ENCODE results near the gene IER2. TPM values are rescaled to one million over a fixed set of nuclear protein-coding genes. Genes with fewer than 3 reads are reported as not detected.
"Not testable (repeated sequence)": the region's sequence is repeated elsewhere in the genome, so short reads cannot be mapped to it uniquely, and the experiment has no call there.

IER2 gene
- polyA plus RNA-seq, 4 donors, result 50.6 to 480 (median 68.7) TPM

DNA sequence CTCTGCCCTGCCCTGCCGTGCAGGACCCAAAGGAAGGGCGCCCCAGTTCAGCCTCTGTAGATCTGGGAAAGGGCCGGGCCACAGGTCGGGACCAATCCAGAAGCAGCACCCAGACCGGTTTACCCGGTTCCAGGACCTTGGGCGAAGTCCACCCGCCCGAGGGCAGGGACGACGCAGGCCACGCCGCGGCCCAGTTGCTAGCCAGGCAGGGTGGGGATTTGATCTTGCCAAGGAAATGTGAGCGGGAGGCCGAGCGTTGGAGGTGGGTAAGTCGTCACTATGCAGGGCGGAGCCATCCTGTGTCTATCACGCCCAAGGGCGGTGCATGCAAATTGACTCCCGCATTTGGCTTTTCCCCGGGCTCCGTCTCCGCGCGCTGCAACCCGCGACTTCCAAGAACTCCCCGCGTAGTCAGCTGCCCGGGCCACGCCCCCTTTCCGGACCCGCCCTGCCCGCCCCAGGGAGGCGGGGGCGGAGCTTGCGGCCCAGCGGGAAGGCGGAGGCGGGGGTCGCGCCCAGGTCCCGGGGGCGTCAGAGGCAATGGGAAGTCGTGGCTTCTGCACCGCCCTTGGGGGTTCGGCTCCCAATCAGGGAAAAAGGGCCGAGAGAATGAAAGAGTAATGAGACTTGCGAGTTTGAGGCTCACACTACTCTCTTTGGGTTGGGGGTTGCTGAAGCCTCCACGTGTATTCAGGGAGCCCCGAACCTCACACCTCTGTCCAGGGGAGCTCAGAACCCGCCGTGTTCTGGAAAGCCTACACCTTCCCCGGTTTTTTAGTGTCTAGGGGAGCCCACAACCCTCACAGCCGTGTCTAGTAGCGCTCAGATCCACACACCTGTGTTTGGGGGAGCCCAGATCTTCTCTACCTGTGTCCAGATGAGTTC lies 12.8 kb downstream of the IER2 start:
- peak in 3 of 4 donors; percentile 92 to 94 (median 93) for DNase-seq (ENCODE audit: low read depth in 4 of 4, low spot score in 3 of 4)

- DNase-seq (ENCODE audit: low read depth in 4 of 4, low spot score in 3 of 4), result peak in 1 of 4 donors; percentile 76
Measured at GRCh38 chr19:13163609-13164342, 13.6 kb downstream of the IER2 start.

GRCh38 chr19:13164343-13165161 lies 14.3 kb downstream of the IER2 start:
- peak in 1 of 4 donors; percentile 81 for DNase-seq (ENCODE audit: low read depth in 4 of 4, low spot score in 3 of 4)

GRCh38 chr19:13165162-13165997 lies 15.2 kb downstream of the IER2 start:
- no peak for DNase-seq (ENCODE audit: low read depth in 4 of 4, low spot score in 3 of 4)

- DNase-seq (ENCODE audit: low read depth in 4 of 4, low spot score in 3 of 4), result not testable (repeated sequence)
Measured at GRCh38 chr19:13166151-13166550, 15.9 kb downstream of the IER2 start.

DNA sequence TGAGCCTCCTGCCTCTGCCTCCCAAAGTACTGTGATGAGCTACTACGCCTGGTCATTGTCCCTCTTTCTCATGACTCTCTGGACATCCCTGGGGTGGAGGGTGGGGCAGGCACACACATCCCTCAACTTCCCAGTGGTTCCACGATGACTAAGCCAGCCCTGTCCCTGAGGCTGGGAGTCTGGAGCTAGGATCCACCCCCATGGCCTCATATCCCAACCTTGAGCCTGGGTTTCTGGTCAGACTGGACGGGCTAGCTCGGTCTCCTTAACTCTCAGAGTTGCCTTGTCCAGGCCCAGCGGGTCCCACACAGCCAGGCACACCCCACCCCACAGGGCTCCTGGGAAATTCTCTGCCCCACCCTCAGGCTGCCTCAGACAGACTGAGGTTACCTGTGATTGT lies 19.6 kb downstream of the IER2 start:
- DNase-seq (ENCODE audit: low read depth in 4 of 4, low spot score in 3 of 4), result no peak

- no peak for DNase-seq (ENCODE audit: low read depth in 4 of 4, low spot score in 3 of 4)
Measured at GRCh38 chr19:13171146-13171545, 20.9 kb downstream of the IER2 start.

DNA sequence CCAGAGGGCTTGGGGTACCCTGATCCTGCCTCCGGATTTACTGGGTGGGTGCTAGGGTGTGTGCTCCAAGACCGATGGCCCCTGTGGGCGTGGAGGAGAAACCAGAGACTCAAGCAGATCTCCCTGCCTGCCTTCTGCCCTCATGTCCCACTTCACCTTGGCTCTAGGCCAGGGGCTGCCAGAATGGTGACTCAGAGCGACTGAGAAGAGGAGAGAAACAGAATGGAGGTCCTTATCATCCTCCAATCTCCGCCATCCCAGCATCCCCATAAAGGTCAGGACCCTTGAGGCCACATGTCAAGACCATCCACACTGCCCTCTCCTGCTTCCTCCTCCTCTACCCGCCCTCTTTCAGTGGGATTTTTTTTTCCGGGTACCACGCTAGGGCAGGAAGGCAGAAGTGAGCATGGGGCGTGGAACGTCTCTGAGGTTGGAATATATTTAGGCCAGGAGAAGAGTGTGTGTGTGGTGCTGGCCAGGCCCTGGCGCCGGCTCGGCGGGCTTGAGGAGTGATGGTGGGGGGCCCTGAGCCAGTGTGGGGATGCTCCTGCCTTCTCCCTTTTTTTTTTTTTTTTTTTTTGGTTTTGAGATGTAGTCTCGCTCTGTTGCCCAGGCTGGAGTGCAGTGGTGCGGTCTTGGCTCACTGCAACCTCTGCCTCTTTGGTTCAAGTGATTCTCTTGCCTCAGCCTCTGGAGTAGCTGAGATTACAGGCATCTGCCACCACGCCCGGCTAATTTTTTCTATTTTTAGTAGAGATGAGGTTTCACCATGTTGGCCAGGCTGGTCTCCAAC lies 22.3 kb downstream of the IER2 start:
- no peak for DNase-seq (ENCODE audit: low read depth in 4 of 4, low spot score in 3 of 4)

DNA sequence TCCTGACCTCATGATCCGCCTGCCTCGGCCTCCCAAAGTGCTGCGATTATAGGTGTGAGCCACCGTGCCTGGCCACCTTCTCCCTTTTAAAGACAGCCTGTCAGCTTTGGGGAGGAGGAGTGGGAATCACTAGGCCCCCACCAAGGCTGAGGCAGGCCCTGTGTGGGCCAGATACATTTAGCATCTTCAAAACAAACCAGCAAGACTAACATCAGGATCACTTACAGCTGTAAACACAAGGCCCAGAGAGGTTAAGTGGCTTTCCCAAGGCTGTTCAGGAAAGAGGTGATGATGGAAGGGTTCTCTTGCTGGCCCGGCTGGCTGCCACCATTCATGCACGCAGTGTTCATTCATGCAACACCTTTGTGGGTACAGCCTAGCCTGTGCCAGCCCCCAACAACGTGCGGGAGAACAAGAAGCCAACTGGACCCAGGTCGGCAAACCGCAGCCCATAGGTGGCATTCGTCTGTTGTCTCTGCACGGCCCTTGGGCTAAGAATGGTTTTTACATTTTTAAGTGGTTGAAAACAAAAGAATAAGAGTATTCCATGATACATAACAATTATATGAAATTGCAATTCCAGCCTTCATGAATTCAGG lies 23.0 kb downstream of the IER2 start:
- DNase-seq (ENCODE audit: low read depth in 4 of 4, low spot score in 3 of 4), result no peak

DNA sequence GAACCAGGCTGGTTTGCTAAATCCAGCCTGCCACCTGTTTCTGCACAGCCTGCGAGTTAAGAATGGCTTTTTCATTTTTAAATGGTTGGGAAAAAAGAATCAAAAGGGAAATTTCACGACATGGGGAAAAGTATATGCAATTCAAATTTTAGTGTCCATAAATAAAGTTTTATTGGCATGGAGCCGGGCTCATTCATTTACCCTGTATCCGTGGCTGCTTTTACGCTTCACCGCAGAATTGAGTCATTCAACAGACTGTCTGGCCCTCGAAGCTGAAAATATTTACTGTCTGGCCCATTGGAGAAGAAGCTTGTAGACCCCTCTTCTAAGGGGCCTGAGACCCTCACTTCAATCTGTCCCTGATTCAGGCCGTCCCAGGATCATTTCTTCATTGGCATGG lies 26.1 kb downstream of the IER2 start:
- no peak for DNase-seq (ENCODE audit: low read depth in 4 of 4, low spot score in 3 of 4)

- DNase-seq (ENCODE audit: low read depth in 4 of 4, low spot score in 3 of 4), result not testable (repeated sequence)
Measured at GRCh38 chr19:13177584-13177983, 27.4 kb downstream of the IER2 start.

- DNase-seq (ENCODE audit: low read depth in 4 of 4, low spot score in 3 of 4), result not testable (repeated sequence)
Measured at GRCh38 chr19:13178291-13178690, 28.1 kb downstream of the IER2 start.

GRCh38 chr19:13181747-13182388 lies 31.7 kb downstream of the IER2 start:
- no peak for DNase-seq (ENCODE audit: low read depth in 4 of 4, low spot score in 3 of 4)

DNA sequence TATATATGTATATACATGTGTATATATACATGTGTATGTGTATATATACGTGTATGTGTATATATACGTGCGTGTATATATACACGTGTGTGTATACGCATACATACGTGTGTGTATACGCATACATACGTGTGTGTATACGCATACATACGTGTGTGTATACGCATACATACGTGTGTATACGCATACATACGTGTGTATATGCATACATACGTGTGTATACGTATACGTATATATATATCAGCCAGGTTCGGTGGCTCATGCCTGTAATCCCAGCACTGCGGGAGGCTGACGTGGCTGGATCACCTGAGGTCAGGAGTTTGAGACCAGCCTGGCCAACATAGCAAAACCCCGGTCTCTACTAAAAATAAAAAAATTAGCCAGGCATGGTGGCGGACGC lies 34.7 kb downstream of the IER2 start:
- DNase-seq (ENCODE audit: low read depth in 4 of 4, low spot score in 3 of 4), result not testable (repeated sequence)

GRCh38 chr19:13185763-13186657 lies 35.8 kb downstream of the IER2 start:
- not testable (repeated sequence) for DNase-seq (ENCODE audit: low read depth in 4 of 4, low spot score in 3 of 4)

DNA sequence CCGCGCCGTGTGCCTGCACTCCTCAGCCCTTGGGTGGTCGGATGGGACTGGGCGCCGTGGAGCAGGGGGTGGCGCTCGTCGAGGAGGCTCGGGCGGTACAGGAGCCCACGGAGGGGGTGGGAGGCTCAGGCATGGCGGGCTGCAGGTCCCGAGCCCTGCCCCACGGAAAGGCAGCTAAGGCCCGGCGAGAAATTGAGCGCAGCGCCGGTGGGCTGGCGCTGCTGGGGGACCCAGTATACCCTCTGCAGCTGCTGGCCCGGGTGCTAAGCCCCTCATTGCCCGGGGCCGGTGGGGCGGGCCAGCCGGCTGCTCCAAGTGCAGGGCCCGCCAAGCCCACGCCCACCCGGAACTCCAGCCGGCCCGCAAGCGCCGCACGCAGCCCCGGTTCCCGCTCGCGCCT lies 36.5 kb downstream of the IER2 start:
- not testable (repeated sequence) for DNase-seq (ENCODE audit: low read depth in 4 of 4, low spot score in 3 of 4)

- no peak for DNase-seq (ENCODE audit: low read depth in 4 of 4, low spot score in 3 of 4)
Measured at GRCh38 chr19:13187419-13187818, 37.2 kb downstream of the IER2 start.

Measured in left renal pelvis (tissue), 4 donors.